T-helper 2 cell treated with Interferon-gamma antibody and Interleukin-4, amounts not matched to agents 5 μg/mL and 100 μg/mL, for 36 hours (primary cell): Measurements from ENCODE around the gene DOCK1.
A peak's percentile ranks its signal among the peaks of the same experiment; 100 is the strongest.

Experiments used
- DNase-seq: peaks from one replicate; pipeline ENCODE4 v3.0.0; 2021; ENCODE audit warnings: low spot score
- H3K27ac Mint-ChIP-seq: one replicate; pipeline ENCODE4 v1.8.0; 2021; ENCODE audit warnings: mild to moderate bottlenecking, mixed read lengths
- H3K27me3 Mint-ChIP-seq: one replicate; pipeline ENCODE4 v1.8.0; 2021; ENCODE audit warnings: low read depth, mixed read lengths
- H3K36me3 Mint-ChIP-seq: one replicate; pipeline ENCODE4 v1.8.0; 2021; ENCODE audit warnings: low read depth, mixed read lengths
- H3K4me1 Mint-ChIP-seq: one replicate; pipeline ENCODE4 v1.8.0; 2021; ENCODE audit warnings: low read depth, mixed read lengths
- H3K4me3 Mint-ChIP-seq: one replicate; pipeline ENCODE4 v1.8.0; 2022; ENCODE audit warnings: mild to moderate bottlenecking, moderate library complexity, mixed read lengths
- H3K9me3 Mint-ChIP-seq: one replicate; pipeline ENCODE4 v1.8.0; 2021; ENCODE audit warnings: mixed read lengths

DOCK1 gene

GRCh38 chr10:127080317-127080716 lies 175.1 kb downstream of the DOCK1 start:
- no peaks in the 10 kb centered on the region for H3K4me1 Mint-ChIP-seq
- no peak for DNase-seq
- no peak overlapping the region for H3K4me3 Mint-ChIP-seq
- no peak overlapping the region for H3K27ac Mint-ChIP-seq
- H3K27me3 Mint-ChIP-seq: no peaks in the 10 kb centered on the region
- no peaks in the 10 kb centered on the region for H3K9me3 Mint-ChIP-seq
- no peaks in the 10 kb centered on the region for H3K36me3 Mint-ChIP-seq

GRCh38 chr10:127081851-127082345 lies 176.7 kb downstream of the DOCK1 start:
- Mint-ChIP-seq H3K27me3 (no peaks in the 10 kb centered on the region), H3K4me3 (no peak overlapping the region), H3K4me1 (no peaks in the 10 kb centered on the region), H3K36me3 (no peaks in the 10 kb centered on the region), H3K27ac (no peak overlapping the region), H3K9me3 (no peaks in the 10 kb centered on the region)
- no peak for DNase-seq

- DNase-seq: no peak
- Mint-ChIP-seq H3K27me3 (no peaks in the 10 kb centered on the region), H3K4me3 (no peak overlapping the region), H3K36me3 (no peaks in the 10 kb centered on the region), H3K9me3 (no peaks in the 10 kb centered on the region), H3K4me1 (no peaks in the 10 kb centered on the region), H3K27ac (no peak overlapping the region)
Measured at GRCh38 chr10:127082651-127083050, 177.4 kb downstream of the DOCK1 start.

- DNase-seq: no peak
- H3K36me3 Mint-ChIP-seq: no peaks in the 10 kb centered on the region
- H3K27ac Mint-ChIP-seq: no peak overlapping the region
- H3K27me3 Mint-ChIP-seq: no peaks in the 10 kb centered on the region
- H3K9me3 Mint-ChIP-seq: no peaks in the 10 kb centered on the region
- no peak overlapping the region for H3K4me3 Mint-ChIP-seq
- H3K4me1 Mint-ChIP-seq: no peaks in the 10 kb centered on the region
Measured at GRCh38 chr10:127085957-127086356, 180.7 kb downstream of the DOCK1 start.

- no peak for DNase-seq
- Mint-ChIP-seq H3K9me3 (peaks cover 4% of the 10 kb centered on the region), H3K36me3 (no peaks in the 10 kb centered on the region), H3K27ac (no peak overlapping the region), H3K4me3 (no peak overlapping the region), H3K4me1 (no peaks in the 10 kb centered on the region), H3K27me3 (no peaks in the 10 kb centered on the region)
Measured at GRCh38 chr10:127088908-127089307, 183.7 kb downstream of the DOCK1 start.

GRCh38 chr10:127089446-127089845 lies 184.2 kb downstream of the DOCK1 start:
- peaks cover 4% of the 10 kb centered on the region for H3K9me3 Mint-ChIP-seq
- H3K27ac Mint-ChIP-seq: no peak overlapping the region
- H3K27me3 Mint-ChIP-seq: no peaks in the 10 kb centered on the region
- no peak overlapping the region for H3K4me3 Mint-ChIP-seq
- H3K4me1 Mint-ChIP-seq: no peaks in the 10 kb centered on the region
- no peak for DNase-seq
- no peaks in the 10 kb centered on the region for H3K36me3 Mint-ChIP-seq

- no peaks in the 10 kb centered on the region for H3K27me3 Mint-ChIP-seq
- no peak overlapping the region for H3K4me3 Mint-ChIP-seq
- H3K27ac Mint-ChIP-seq: no peak overlapping the region
- peaks cover 4% of the 10 kb centered on the region for H3K9me3 Mint-ChIP-seq
- H3K36me3 Mint-ChIP-seq: no peaks in the 10 kb centered on the region
- no peak for DNase-seq
- no peaks in the 10 kb centered on the region for H3K4me1 Mint-ChIP-seq
Measured at GRCh38 chr10:127090138-127090537, 184.9 kb downstream of the DOCK1 start.

GRCh38 chr10:127091354-127091753 lies 186.1 kb downstream of the DOCK1 start:
- H3K36me3 Mint-ChIP-seq: no peaks in the 10 kb centered on the region
- peaks cover 4% of the 10 kb centered on the region for H3K9me3 Mint-ChIP-seq
- DNase-seq: no peak
- no peak overlapping the region for H3K27ac Mint-ChIP-seq
- no peaks in the 10 kb centered on the region for H3K4me1 Mint-ChIP-seq
- H3K4me3 Mint-ChIP-seq: no peak overlapping the region
- H3K27me3 Mint-ChIP-seq: no peaks in the 10 kb centered on the region

GRCh38 chr10:127092916-127093315 lies 187.7 kb downstream of the DOCK1 start:
- no peak overlapping the region for H3K27ac Mint-ChIP-seq
- DNase-seq: no peak
- H3K36me3 Mint-ChIP-seq: no peaks in the 10 kb centered on the region
- peaks cover 4% of the 10 kb centered on the region for H3K9me3 Mint-ChIP-seq
- no peaks in the 10 kb centered on the region for H3K27me3 Mint-ChIP-seq
- H3K4me1 Mint-ChIP-seq: no peaks in the 10 kb centered on the region
- no peak overlapping the region for H3K4me3 Mint-ChIP-seq

GRCh38 chr10:127094984-127095383 lies 189.8 kb downstream of the DOCK1 start:
- Mint-ChIP-seq H3K4me3 (no peak overlapping the region), H3K27ac (no peak overlapping the region), H3K36me3 (no peaks in the 10 kb centered on the region), H3K4me1 (no peaks in the 10 kb centered on the region), H3K27me3 (no peaks in the 10 kb centered on the region), H3K9me3 (peaks cover 4% of the 10 kb centered on the region)
- no peak for DNase-seq

GRCh38 chr10:127100983-127101615 lies 195.9 kb downstream of the DOCK1 start:
- H3K36me3 Mint-ChIP-seq: no peaks in the 10 kb centered on the region
- DNase-seq: no peak
- H3K4me3 Mint-ChIP-seq: no peak overlapping the region
- no peaks in the 10 kb centered on the region for H3K9me3 Mint-ChIP-seq
- H3K4me1 Mint-ChIP-seq: no peaks in the 10 kb centered on the region
- H3K27me3 Mint-ChIP-seq: no peaks in the 10 kb centered on the region
- no peak overlapping the region for H3K27ac Mint-ChIP-seq

- H3K4me3 Mint-ChIP-seq: no peak overlapping the region
- no peaks in the 10 kb centered on the region for H3K27me3 Mint-ChIP-seq
- H3K36me3 Mint-ChIP-seq: no peaks in the 10 kb centered on the region
- no peak overlapping the region for H3K27ac Mint-ChIP-seq
- DNase-seq: no peak
- no peaks in the 10 kb centered on the region for H3K9me3 Mint-ChIP-seq
- H3K4me1 Mint-ChIP-seq: no peaks in the 10 kb centered on the region
Measured at GRCh38 chr10:127102176-127102575, 196.9 kb downstream of the DOCK1 start.

GRCh38 chr10:127115100-127115499 lies 209.9 kb downstream of the DOCK1 start:
- Mint-ChIP-seq H3K4me1 (no peaks in the 10 kb centered on the region), H3K36me3 (no peaks in the 10 kb centered on the region), H3K9me3 (no peaks in the 10 kb centered on the region), H3K4me3 (no peak overlapping the region), H3K27me3 (no peaks in the 10 kb centered on the region), H3K27ac (no peak overlapping the region)
- no peak for DNase-seq

- Mint-ChIP-seq H3K4me1 (no peaks in the 10 kb centered on the region), H3K27me3 (no peaks in the 10 kb centered on the region), H3K27ac (no peak overlapping the region), H3K36me3 (no peaks in the 10 kb centered on the region), H3K4me3 (no peak overlapping the region), H3K9me3 (no peaks in the 10 kb centered on the region)
- peak; percentile 13 for DNase-seq
Measured at GRCh38 chr10:127117125-127117524, 211.9 kb downstream of the DOCK1 start.

GRCh38 chr10:127118034-127118433 lies 212.8 kb downstream of the DOCK1 start:
- no peaks in the 10 kb centered on the region for H3K4me1 Mint-ChIP-seq
- no peaks in the 10 kb centered on the region for H3K36me3 Mint-ChIP-seq
- DNase-seq: no peak
- no peak overlapping the region for H3K4me3 Mint-ChIP-seq
- no peak overlapping the region for H3K27ac Mint-ChIP-seq
- no peaks in the 10 kb centered on the region for H3K9me3 Mint-ChIP-seq
- H3K27me3 Mint-ChIP-seq: no peaks in the 10 kb centered on the region
